VCaP (cell line): ENCODE results near the gene AGPAT2.

Experiments used
- H3K27ac ChIP-seq: fragments of 450-650 bp; 2 replicates; pipeline ENCODE4 v1.5.1; 2017
- TF ChIP-seq, protein P1 (sequence below): fragments of 450-650 bp; conservative IDR thresholded peaks from 2 replicates; pipeline ENCODE4 v1.5.1; 2017; ENCODE audit warnings: mild to moderate bottlenecking, moderate library complexity

Gene AGPAT2

DNA sequence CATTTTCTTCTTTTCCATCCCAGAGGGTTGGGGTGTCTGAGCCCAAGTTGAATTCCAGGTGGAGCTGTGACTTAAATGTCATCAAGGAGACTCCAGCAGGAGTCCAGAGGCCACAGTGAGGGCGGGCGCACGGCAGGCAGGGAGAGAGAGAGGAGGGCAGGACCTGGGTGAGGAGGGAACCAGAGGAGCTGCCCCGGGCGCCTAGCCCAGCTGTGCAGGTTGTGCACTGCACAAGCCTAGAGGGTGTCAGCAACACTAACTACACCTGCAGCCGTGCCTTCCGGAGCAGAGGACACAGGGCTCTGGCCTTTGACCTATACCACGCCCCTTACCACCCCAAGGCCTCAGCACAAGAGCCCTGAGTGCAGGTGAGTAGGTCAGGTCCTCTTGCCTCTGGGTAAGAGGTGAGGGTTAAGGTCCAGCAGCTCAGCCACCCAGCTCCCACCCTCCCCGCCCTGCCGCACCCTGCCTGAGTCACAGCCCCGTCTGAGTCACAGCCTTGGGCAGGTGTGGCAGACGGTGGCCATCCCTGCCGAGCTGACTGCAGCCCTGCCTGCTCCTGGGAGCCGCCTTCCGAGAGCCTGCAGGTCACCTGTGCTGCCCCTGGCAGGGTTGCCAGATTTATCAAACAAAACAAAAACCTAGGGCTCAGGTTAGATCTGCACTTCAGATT, 6.4 kb upstream of the AGPAT2 start:
- TF ChIP-seq, protein P1, sequence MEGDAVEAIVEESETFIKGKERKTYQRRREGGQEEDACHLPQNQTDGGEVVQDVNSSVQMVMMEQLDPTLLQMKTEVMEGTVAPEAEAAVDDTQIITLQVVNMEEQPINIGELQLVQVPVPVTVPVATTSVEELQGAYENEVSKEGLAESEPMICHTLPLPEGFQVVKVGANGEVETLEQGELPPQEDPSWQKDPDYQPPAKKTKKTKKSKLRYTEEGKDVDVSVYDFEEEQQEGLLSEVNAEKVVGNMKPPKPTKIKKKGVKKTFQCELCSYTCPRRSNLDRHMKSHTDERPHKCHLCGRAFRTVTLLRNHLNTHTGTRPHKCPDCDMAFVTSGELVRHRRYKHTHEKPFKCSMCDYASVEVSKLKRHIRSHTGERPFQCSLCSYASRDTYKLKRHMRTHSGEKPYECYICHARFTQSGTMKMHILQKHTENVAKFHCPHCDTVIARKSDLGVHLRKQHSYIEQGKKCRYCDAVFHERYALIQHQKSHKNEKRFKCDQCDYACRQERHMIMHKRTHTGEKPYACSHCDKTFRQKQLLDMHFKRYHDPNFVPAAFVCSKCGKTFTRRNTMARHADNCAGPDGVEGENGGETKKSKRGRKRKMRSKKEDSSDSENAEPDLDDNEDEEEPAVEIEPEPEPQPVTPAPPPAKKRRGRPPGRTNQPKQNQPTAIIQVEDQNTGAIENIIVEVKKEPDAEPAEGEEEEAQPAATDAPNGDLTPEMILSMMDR = no peak
- H3K27ac ChIP-seq = peak overlapping the region; percentile 90

GRCh38 chr9:136693135-136693489, 5.9 kb upstream of the AGPAT2 start:
- TF ChIP-seq, protein P1 = no peak
- peak overlapping the region; percentile 90 for H3K27ac ChIP-seq

DNA sequence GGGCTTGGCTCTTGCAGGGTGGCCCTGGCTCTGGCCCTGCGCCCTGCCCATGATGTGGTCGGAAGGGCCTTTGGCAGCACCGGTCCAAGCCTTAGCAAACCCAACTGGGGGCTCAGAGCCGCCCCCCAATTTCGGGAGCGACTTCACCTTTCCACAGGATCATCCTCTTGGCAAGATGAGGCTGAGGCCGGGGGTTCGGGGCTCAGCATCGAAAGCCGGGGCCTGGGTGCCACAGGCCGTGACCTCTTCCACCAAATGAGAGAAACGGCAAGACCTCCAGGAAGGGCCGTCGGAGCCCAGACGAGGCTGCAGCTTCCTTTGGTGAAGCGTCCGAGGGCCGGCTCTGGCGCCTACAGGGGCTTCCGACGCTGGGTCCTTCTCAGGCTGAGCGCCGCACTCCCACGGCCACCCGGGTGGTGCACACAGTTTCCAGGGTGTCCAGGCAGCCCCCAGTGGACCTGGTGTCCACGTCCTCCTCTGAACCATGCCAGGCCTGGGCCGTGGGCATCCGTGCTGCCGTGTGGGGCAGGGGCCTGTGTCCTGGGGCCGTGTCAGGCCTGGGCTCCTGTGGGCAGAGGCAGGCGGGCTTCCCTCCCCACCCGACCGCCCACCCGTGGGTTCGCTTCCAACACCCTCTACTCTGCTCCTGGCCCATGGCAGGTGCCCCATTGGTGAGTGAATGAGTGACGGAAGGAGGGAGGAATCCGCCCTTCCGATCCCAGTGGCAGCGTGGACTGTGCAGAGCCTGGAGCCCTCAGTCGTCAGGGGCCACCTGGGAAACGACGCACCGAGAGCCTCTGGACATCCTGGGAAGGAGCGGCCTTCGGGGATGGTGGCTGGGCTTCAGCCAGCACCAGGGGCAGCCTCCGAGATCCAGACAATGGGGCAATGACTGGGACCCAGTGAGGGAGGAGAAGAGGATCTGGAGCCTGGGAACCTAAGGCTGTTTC, 5.2 kb upstream of the AGPAT2 start:
- H3K27ac ChIP-seq = peak overlapping the region; percentile 90; the same call in 1 of the 2 replicates
- TF ChIP-seq, protein P1 = no peak

DNA sequence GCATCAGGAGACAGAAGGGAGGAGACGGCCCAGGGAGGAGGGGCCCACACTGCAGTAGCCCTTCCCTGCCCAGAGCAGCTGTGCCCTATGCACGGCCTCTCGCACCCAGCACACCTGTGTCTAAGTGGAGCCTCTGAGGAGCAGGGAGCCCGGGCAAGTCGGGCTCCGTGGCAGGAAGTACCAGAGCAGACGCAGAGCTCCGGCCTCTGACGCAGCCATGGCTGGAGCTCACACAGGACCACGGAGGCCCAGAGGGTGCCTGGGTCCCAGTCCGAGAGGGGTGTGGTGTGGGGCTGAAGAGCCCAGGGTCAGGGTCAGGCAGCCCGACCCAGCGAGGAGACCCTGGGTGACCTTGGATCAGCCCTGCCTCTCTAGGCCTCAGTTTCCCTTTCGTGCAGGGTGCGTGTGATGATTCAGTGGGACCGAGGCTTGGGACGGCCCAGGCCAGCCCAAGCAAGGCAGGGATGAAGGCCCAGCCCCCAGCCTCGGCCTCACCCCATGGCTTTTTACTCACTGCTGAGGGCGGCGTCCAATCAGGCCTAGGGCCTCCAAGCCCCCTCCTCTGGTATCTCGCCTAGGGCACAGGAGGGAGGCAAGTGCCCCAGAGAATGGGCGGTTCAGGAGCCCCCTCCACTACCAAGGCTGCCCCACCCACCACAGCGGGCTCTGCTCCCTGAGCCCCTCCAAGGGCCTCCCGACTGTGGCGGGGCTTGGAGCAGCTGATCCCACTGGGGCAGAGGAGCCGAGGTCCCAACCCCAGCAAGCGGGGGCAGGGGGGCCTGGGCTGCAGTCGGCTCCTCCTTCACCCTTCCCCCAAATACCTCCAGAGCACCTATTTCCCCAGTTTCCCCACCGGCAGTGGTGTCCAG, 4.3 kb upstream of the AGPAT2 start:
- no peak overlapping the region; the same call in 1 of the 2 replicates for H3K27ac ChIP-seq
- TF ChIP-seq, protein P1 = no peak

DNA sequence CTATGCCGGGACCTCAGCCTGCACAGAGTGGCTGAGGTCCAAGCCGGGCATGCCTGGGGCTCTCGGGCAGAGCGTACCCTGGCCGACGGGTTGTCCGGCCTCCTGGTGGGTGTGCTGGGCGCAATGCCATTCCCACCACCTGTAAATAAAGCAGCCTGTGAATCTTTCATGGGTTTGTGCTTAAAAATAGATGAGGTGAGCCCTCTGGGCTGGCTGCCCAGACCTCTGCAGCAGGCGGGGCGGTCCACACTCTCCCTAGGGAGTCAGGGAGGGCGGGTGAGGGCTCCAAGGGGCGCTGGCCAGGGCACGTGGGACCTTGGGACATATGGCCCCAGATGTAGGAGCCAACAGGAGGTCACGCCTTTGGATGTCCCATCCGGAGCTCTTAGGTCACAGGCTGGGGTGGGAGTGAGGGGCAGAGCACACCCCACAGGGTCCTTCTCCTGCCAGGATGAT, 3.6 kb upstream of the AGPAT2 start:
- TF ChIP-seq, protein P1 = no peak

GRCh38 chr9:136690104-136690805, 3.0 kb upstream of the AGPAT2 start:
- H3K27ac ChIP-seq = no peak overlapping the region
- TF ChIP-seq, protein P1 = no peak

More for the DNA sequence above, 3.6 kb upstream of the AGPAT2 start:
- H3K27ac ChIP-seq = no peak overlapping the region
